ENCODE measurements around the gene L2HGDH.
"Not testable (repeated sequence)": the region's sequence is repeated elsewhere in the genome, so short reads cannot be mapped to it uniquely, and the experiment has no call there.

Gene L2HGDH

DNA sequence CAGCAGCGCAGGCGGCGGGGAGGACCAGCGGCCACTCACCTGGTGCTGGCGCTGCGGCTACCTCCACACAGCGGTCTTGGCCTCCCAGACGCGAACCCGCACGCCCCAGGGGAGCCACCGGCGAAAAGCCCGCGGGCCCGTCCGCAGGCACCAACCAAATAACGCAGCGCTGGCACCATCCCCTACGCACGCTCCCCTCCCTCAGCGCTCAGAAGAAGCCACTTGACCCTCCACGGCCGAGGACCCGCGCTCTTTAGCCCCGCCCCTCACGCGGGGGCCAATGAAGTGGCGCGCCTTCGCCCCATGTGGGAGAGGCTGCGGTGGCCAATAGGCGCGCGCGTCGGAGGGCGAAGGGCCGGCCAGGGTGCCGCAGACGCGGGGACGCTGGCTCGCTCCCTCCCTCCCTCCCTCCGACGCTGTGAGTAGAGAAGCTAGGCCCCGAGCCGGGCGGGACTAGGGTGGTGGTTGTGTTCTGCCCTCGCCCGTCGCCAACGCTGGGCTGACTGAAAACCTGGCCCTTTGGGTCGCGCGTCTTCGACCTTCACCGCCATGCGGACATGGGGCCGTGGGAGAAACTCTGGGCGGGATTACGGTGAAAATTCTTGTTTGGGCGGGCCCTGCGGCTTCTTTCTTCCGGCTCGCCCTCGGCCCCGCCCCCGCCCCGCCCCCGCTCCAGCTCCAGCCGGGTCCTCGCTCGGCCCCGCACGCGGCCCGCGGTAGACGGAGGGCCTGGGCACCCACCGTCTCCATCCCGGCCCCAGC lies at the start of gene L2HGDH, which contains the start of gene DMAC2L:
Gene L2HGDH, minus strand, starts transcription at position 258 of the 762 bp plus-strand sequence. Its CDS starts 79 bp downstream, at position 179.
Gene DMAC2L, plus strand, starts transcription at position 353 of the 762 bp plus-strand sequence. CDS start 9,164 bp downstream, outside the sequence.
- peak; percentile 92 for DNase-seq

DNA sequence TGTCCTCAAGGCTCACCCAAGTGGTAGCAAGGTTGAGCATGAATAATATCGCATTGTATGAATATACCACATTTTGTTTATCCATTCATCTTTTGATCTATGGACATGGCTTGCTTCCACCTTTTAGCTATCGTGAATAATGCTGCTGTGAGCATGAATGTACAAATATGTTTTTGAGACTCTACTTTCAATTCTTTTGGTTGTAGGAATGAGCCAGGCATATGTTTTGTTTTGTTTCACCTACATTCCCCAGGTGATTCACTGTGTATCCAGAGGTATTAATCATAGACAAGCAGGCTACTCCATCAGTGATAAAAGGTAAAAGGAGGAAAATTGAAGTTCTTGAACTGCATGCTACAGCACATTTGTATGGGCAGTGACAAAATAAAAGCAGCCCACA lies 48.8 kb upstream of the L2HGDH start:
- DNase-seq = no peak

DNA sequence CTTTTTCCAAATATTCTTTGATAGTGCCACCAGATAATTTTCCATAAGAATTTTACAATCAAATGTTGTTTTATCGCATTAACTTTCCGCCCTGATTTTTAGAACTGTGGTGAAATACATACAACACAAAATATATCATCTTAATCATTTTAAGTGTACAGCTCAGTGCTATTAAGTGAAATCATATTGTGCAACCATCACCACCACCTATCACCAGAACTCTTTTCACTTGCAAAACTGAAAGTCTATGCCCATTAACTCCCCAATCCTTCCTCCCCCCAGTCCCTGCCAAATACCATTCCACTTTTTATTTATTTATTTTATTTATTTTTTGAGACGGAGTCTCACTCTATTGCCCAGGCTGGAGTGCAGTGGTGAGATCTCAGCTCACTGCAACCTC lies 48.1 kb upstream of the L2HGDH start:
- DNase-seq = no peak

DNA sequence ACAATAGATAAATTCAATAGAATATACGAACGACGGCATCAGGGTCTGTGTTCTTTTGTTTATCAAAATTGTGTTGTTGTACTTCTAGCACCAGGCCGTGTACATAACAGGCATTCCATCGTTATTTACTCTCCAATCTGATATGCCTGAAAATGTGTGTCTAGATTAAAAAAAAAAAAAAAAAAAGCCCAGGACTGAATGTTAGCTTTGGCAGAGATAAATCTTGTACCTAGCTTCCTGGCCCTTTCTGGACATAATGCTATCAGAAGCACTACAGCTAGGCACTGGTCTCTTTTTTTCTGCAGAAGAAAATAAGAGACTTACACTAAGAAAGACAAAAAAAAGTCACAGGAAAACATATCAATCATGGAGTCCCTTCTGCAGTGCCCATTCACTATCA lies 47.6 kb upstream of the L2HGDH start:
- no peak for DNase-seq

DNA sequence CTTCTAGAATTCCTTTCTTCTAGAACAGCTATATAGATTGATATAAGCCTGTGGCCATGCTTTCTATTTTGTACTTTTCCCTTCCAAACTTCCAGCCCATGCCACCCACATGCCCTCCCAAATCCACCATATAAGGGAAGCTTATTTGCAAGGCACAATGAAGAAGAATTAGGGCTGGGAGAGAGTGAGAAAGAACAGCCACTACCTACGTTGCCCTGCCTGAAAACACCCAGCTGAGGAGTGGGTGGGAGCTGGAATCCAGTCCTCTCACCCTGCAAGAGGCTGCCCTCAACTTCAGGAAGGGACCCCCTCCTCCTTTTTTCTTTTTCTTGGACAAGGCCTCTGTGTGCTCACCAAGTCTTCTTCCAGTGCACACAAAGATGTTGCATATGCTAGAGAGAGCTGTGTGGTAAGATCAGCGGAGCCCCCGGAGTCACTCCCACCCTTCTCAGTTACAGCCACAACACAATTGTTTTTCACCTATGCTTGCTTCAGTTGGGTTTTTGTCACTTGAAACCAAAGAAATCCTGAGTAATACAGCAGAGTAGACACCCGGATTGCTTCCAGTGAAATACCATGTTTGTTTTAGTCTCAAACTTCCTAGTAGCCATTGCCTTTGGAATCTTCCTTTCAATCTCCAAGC lies 45.8 kb upstream of the L2HGDH start:
- DNase-seq = no peak

DNA sequence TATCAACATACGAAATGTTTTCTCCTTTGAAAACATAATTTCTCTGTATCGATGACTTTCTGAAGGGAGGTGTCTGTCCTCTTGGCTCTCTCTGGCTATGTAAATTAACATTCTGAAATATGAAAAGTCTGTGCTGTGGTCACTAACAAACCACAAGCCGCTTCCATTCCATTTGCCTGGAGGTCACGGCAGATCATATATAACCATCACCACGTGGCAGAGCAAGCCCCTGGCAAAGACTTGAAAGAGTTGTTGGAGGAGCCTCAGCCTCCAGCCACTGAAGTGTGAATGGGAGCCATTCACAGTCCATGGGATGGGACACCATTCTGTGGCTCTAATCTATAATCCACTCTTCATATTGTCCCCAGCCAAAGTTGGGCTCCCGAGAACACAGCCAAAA lies 45.1 kb upstream of the L2HGDH start:
- DNase-seq = no peak

DNA sequence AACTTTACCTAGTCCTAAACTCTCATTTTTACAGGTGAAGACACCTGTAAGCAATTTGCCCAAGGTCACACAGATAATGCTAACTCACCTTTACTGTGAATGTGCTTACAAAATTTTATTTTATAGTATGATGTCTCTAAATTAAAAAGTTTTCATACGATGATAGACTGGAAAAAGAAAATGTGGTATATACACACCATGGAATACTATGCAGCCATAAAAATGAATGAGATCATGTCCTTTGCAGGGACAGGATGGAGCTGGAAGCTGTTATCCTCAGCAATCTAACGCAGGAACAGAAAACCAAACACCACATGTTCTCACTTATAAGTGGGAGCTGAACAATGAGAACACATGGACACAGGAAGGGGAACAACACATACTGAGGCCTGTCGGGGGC lies 44.3 kb upstream of the L2HGDH start:
- not testable (repeated sequence) for DNase-seq

DNA sequence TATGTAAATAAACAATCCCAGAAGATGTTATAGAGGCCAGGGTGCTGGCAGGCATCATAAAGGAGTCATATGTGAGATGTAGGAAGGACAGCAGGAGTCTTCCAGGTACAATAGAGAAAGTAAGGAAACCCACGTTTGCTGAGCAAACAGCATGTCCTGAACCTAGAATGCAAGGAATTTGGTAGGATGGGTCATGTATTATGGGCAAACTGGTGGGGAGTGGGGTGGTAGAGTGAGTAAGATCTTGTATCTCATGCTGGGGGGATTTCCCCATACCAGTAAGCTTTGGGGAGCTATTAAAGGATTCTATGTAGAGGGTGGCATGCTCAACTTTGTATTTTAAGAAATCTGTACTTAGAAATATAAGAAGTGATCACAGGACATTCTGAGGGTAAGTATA lies 43.7 kb upstream of the L2HGDH start:
- DNase-seq = no peak

DNA sequence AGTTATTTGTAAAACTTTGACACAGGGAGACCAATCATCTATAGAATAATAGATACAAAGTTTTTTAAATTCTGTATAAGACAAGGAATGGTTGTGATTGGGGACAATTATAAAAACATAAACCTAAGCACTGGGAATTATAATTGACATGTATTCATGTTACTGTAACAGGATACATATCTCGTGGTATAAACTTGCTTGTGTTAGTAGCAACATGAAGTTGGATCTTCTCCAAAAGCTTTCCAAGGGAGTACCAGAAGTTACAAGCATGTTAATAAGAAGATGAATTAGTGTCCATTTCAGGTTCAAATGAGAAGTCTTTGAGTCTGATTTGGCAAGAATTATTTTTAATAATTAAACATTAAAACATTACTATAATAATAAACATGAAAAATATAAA lies 42.5 kb upstream of the L2HGDH start:
- no peak for DNase-seq

DNA sequence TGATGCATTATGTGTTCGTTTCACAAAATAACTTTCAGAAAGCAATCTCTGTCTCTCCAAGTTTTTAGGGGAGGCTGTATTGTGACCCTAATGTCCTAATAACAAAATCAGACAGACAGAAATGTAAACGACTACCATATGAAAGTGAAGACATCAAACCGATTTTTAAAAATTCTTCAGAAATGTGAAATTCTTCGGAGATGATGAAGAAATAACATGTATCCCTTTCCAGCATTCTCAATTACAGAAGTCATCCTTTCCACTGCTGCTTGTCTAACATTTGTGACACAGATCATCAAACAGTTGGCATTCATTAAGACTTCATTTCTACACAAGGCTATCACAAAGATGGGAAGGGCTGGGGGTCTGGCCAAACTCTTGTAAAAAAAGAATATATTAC lies 41.1 kb upstream of the L2HGDH start:
- no peak for DNase-seq

DNA sequence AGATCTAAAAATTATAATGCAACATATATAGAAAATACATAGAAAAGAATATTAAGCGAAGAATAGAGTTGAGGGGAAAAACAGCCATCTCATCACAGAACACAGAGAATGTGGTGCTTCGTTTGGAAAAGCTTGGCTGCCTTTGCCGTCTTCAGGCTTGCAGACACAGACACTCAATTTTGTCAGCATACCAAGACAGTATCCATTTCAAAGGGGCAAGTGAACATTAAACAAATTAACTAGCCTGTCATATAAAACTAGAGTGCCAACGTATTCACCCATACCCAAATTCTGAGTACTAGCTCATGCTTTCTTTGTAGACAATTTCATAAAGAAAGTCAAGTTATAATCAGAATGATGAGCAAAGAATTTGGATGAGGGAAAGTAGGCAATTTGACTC lies 40.6 kb upstream of the L2HGDH start:
- no peak for DNase-seq

DNA sequence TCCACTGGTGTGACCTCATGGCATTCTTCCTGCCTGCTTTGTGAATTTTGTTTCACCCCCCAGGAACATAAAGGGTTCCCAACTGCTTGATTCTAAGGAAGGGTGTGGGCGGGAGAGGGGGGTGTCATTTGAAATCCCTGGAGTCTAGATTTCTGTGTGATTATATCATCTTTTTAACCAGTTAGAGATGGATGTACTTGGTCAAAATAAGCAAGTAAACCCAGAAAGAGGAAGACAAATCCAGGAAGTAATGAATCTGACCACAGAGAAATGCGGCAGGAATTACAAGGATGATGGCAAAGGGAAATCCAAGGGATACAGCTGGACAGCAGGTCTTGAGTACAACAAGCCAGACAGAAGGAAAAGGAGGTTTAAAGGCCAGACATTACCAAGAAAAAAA lies 38.9 kb upstream of the L2HGDH start:
- DNase-seq = no peak

DNA sequence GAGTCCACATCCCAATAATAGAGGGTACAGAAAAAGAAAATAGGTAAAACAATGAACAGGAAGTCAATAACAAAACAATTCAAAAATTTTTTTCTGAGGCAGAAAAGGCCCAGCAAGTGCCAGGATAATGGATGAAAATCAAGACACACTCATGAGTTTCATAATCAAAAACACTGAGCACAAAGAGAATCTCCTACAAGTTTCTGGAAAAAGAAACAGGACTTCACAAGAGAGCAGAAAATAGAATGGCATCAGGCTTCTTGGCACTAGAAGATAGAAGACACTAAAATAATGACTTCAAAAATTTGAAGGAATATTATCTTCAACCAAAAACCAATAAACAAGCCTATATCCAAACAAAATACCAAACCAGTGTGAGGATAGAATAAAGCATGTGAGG lies 36.9 kb upstream of the L2HGDH start:
- no peak for DNase-seq

DNA sequence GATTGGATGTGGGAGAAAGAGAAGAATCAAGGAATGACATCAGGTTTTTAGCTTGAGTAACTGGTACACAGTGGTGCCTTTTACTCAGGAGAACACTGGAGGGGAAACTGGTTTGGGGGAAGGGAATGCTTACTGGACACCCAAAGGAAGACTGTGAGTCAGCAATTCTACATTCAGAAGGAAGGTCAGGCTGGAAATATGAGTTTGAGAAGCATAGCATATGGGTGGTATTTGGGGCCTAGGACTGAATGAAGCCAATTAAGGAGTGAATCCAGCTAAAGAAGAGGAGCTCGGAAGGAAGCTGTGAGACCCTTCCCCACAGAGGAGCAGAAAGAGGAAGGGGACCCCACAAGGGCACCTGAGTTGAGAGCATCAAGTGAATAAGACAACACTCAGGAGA lies 35.5 kb upstream of the L2HGDH start:
- DNase-seq = no peak

DNA sequence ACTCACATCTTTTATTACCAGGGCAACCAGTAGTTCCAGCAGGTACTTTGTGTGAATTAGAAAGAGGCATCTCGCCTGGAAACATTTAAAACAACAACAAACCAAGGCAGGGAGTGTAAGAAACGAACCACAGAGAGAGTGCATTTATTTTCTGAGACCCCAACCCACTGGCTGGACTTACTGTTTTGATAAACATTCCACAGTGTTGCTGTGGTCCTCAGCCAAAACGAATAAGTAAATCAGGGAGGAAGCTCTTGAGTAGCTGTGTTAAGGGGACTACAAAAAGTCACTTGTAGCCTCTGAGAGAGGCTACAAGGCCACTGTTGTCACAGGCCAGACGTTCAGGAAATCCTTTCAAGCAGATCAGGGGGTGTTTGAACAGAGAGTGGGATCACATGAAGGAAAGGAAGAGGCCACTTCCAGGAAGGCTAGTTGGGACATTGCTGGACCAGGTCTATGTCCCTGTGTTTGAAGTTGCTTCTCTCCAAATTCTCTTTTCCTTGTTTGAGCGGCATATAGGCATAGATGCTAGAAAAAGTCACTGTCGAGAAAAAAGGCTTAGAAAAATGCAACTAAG lies 33.9 kb upstream of the L2HGDH start:
- no peak for DNase-seq

DNA sequence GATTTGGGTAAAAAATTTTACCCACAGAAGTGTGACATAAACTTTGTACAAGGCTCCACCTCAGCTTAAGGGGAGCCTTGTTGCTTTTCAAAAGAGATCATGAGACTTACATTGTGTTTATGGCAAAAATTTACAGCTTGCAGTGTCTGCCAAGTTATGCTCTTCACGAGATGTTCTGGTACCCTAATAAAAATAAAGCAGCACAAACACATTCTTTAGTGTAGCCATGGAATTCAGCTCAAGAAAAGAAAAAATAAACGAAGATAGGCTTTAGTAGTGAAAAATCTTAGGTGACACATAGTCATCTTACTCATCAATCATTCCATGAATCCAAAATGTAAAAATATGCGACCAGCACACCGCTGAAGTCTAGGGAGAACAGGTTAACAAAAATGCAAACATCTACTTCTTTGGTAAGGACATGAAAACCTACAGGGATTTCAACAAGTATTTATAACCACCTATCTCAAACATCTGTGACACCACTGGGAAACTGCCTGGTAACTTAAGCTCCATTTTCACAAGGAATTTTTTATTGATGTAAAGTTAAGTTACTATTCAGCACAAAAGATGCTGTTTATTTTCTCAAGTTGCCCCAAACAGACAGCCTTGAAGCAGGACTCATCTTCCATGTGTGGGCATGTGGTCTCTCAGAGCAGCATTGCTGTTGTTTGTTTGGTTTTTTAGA lies 33.0 kb upstream of the L2HGDH start:
- no peak for DNase-seq

DNA sequence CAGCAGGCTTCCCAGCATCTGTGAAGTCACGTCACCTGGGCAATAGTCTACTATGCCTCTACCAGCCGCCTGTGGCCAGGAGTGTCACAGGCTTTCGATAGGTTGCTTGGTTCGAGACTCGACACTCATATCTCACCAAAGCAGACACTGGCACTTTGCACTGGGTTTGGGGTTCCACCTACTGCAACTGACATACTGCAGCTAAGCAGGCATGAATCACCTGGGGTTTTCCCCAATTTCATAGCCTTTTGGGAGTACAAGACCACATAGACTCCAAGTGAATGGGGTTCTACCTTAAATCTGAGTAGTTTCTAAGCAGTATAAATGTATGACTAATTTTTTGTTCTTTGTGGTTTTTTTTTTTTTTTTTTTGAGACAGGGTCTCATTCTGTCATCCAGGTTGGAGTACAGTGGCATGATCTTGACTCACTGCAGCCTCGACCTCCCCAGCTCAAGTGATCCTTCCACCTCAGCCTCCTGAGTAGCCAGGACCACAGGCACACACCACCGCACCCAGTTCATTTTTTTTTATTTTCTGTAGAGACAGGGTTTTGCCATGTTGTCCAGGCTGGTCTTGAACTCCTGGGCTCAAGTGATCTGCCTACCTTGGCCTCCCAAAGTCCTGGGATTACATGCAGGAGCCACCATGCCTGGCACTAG lies 32.2 kb upstream of the L2HGDH start:
- peak; percentile 79 for DNase-seq

DNA sequence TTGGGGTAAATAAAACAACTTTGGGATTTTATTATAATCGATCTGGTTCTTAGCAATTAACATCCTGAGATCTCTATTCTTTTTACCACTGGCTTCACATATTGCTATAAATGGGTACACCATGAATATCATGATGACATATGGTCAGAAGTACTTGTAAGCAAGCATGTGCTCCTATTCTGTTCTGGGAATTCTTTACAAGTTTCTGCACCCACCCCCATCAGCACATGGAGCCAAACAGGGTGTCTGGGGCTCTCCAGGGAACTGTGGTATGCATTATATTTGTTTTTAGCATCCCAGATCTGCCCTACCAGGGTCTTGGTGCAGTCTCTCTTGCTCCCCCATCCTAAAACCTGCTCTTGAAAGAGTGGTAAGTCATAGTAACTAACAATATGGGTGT lies 31.4 kb upstream of the L2HGDH start:
- DNase-seq = no peak

DNA sequence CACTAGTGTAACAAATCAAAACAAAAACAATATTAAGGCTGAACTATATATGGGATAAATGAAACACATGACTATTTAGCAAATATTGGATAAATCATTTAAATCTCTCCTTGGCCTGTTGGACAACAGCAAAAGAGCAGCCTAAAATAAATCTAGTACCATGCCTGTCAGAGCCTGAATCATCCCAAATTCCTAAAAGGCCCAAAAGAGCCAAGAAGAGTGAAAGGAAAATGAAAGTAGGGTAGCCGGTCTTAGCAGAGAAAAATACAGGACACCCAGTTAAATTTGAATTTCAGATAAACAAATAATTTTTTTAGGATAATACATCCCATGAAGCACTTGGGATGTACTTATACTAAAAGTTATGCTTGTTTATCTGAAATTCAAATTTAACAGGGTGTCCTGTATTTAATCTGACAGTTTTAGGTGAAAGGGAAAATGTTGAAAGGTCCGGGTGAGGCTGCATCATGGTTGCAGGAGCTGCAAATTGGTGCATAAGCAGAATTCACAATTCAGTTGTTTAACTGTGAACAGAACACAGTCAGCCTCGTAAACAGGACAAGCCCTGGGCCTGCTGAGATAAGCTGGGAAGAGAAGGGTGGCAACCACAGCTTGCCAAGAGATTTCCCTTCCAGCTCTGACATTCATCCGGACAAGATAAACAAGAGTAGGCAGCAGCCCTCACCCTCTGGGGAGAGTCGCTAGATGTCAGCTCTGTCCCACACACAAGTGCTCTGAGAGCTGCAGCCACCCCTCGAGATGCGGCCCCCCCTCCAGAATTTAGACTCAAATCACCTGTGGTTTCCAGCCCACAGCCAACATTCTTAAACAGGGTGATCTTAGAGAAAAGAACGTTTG lies 30.4 kb upstream of the L2HGDH start:
- DNase-seq = peak; percentile 55

DNA sequence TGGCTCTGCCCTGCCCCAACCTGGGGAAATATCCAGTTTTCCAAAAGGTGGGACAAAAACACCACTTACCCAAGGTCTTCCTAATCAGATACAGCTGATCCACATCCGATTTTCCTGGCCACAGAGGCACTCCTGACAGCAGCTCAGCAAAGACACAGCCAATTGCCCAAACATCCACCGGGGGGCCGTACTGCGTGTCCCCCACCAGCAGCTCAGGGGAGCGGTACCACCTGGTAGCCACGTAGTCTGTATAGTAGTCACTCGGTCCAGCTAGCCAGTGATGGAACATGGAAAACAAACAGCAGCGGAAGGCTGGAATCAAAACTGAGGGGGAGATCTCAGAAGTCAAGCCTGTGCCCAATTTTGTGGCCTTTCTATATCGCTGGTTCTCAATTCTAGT lies 28.9 kb upstream of the L2HGDH start:
- no peak for DNase-seq

DNA sequence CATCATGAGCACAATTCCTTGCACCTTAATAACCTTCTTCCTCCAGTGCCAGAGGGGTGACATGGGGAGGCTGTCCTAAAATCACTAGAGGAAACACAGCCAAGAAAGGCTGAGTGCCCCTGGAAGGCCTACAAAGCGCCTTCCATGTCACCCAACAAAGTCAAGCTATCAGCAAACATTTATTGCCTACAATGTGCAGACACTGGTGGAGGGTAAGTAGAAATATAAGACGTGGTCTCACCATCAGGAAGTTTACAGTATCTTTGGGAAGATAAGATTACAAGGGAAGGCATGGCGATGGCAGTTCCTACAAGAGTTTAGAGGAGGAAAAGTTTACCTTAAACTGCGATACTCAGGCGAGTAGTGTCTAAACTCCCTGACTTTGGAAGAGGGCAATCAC lies 28.0 kb upstream of the L2HGDH start:
- no peak for DNase-seq

DNA sequence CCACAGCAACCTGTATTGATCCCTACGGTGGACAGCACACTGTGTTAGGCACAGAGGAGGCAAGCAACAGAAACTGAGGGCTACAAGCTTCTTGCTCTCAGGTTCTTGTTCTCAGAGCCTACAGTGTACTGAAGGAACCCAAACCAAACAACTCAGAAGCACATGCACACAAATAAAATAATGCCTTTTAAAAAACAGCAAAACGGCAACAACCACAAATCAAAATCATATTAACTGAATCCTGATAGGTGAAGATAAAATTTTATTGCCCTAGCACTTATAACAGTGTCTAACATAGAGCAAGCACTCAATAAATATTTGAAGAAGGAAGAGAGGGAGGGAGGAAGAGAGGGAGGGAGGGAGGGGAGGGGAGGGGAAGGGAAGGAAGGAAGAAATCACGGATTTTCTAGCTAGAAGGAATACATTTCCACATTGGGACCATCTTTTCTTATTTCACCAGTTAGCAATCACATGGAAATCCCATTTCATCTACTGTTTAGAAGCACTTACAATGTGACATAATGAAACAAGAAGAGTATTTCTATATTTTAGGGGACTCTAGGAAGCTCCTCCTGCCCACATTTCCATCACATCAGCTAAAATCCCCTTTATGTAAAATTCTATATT lies 27.3 kb upstream of the L2HGDH start:
- DNase-seq = no peak
